Right ventricle myocardium inferior (tissue), 1 donor: ENCODE data around the gene NR5A2. TPM values are rescaled to one million over a fixed set of nuclear protein-coding genes. Genes with fewer than 3 reads are reported as not detected.

ENCODE experiments used
- ATAC-seq: fragments of 200-7000 bp; cut with Tn5 transposase; one replicate; pipeline ENCODE4 v1.9.1; 2020; ENCODE audit warnings: mild to moderate bottlenecking, moderate library complexity
- DNase-seq: peaks from one replicate; pipeline ENCODE4 v3.0.0; 2021; ENCODE audit errors: missing footprints
- intact Hi-C: fragments of 100-400 bp; cut with DNase I; formaldehyde crosslinking; loops from one replicate; pipeline ENCODE4 v1.11.0; 2022
- long read RNA-seq: library from polyadenylated mRNA; unstranded; transcript quantifications from one replicate; pipeline ENCODE4 v2.0.0, GENCODE V29; 2021
- total RNA-seq: library from RNA; stranded (reverse); fragmentation: NEBNext Ultra II Directional; extraction: Animal tissue kit (Norgen Biotek cat#: 25700); gene quantifications from one replicate; pipeline ENCODE4 v1.2.1, GENCODE V29; 2021
- donor health status: DM: no; HTN: yes; CAD: no; lungs with severe emphysema.

Gene NR5A2
- 1.6 TPM for total RNA-seq
- long read RNA-seq = 0 reads

DNA sequence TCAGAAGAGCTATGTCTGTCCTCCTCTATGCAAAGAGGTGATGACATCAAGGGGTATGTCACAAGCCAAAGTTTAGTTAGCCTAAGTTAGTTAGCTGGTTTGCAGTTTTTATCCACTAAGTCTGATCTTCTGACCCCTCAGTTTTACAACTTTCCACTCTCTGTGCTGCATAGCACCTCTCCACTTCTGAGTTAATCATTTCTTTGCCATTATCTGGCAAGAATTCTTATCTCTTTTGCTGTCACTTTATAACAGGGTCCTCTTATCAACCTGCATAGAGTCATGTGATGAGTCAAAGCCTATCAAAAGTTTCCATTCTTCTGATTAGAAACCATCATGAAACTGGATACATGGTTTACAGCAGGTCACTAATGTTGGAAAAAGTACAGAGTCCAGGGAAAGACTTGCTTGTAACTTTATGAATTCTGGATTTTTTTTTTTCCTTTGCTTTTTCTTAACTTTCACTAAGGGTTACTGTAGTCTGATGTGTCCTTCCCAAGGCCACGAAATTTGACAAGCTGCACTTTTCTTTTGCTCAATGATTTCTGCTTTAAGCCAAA lies at the start of gene NR5A2:
TSS of gene NR5A2 (plus strand) at position 447 of the 560 bp plus-strand sequence. CDS start 138 bp downstream, outside the sequence.
- intact Hi-C loops = no loop called here

DNA sequence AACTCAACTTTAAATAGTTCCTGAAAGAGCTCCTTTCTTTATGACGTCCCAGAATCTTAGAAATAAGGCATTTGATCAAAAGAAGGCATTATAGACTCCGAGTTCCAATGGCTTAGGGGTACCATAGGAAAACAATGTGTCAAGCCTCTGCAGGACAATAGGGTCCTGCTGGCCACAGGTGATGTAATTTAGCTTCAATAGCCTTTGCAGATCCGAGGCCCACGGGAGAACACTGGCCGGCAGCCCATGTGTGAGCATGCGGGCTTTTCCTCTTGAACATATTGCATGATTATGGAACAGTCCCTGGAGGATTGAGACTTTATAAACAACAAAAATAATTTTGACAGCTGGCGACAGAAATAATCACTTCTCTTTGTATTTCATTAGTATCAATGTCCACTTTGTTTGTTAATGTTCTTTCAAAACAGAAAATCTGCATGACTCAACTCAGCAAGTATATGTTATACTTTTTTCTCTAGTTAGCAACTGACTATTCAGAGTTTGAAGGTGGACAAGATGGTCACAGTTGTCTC lies 49.0 kb upstream of the NR5A2 start:
- ATAC-seq (no peak), DNase-seq (no peak)
- intact Hi-C loops = no loop called here

More for the DNA sequence above, at the start of gene NR5A2:
- DNase-seq (no peak), ATAC-seq (no peak)

DNA sequence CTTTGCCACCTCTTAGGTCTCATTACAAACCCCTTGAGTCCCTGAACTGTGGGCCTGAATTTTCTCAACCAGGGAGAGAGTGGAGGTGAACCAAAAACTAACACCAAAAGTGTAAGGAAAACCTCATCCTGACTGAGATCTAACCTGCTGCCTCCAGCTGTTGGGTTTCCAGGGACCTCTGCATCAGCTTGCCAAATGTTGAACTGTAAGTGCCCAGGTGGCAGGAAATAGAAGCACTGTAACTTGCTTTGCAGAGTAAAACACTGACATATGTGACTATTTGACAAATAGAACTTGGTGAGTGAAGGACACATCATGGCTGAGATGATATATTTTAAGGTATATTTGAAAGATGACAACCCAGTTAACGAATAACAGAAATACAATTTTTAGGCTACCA lies 48.4 kb upstream of the NR5A2 start:
- intact Hi-C loops = no loop called here
- no peak for DNase-seq
- no peak for ATAC-seq

DNA sequence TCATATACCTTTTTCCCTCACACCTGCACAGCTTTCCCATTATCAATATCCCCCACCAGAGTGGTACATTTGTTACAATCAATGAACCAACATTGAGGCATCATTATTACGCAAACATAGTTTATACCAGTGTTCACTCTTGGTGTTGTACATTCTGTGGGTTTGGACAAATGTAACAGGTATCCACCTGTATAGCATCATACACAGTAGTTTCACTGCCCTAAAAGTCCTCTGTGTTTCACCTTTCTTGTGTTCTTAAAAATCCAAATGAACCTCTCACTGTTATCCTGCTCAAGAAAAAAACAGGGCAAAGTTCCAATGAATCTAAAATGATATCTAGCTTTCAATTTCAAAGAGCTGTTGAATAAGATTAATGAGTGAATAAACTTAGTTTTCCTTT lies 45.9 kb upstream of the NR5A2 start:
- no peak for ATAC-seq
- intact Hi-C loops = no loop called here
- no peak for DNase-seq

DNA sequence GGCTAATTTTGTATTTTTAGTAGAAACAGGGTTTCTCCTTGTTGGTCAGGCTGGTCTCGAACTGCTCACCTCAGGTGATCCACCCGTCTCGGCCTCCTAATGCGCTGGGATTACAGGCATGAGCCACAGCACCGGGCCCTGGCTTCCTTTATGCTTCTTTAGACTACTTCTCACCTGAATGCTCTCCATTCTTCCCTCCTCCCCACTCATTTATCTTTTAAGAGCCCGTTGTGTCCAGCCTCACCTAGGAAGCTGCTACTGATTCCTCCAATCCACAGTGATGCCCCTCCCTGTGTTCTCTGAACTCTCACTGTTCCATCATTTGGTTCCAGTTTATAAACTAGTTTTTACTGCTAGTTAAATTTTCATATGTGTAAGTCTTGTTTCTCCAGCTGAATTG lies 44.9 kb upstream of the NR5A2 start:
- DNase-seq = no peak
- intact Hi-C loops = no loop called here
- no peak for ATAC-seq

DNA sequence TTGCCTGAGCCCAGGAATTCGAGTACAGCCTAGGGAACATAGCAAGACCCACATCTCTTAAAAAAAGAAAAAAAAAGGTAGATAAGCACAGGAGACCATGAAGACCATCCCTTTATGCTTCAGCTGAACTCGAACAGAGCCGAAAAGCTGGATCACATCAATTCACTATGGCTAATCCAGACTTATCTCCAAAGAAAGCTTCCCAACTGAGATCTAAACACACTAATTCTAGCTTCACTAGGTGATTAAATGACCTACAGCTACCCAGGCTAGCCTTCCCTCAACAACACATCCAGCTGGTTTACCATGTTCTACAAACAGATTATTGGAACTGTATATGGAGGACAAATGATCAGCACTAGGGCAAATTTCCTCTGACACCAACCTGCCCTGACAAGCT lies 44.0 kb upstream of the NR5A2 start:
- no peak for DNase-seq
- no peak for ATAC-seq
- intact Hi-C loops = no loop called here

DNA sequence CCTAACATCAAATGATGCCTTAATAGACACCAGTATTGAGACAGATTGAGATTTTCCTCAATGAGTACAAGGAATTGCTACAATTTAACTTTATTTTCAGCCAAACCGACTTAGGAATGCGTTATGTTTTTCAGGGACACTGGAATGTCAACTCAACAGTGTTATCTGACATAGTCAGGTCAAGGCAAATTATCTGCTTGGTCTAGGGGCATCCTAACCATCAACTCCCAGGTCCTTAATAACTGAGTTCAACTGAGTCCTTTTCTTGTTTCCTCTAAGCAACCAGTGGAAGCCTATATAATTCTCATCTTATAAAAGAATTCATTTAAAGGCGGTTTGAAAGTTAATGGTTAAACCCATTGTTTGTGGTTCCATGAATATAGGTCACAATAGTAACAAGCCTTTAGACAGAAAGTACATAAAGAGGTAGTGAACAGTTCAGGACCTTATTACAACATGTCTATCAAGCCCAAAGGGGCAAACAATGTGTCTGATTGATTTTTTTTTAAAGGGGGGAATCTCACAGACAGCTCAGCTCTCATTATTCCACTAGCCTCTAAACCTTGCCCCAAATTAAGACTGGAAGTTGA lies 32.3 kb upstream of the NR5A2 start:
- intact Hi-C loops = no loop called here
- DNase-seq (no peak), ATAC-seq (no peak)

DNA sequence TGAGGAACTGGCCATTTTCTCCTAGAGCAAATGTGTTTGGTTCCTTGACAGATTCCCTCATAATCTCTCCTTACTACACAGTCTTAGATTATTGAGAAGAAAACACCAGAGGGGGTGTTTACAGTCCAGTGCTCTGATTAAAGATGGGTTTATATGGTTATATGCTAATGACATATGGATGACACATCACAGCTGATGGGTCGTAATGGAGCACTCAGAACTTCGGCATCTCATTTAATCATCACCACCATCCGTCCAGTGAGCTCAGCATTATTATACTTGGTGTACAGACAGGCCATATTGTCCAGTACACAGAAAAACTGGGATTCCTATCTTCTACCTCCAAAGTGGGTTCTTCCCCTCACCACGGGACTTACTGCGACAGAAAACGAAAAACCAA lies 22.3 kb upstream of the NR5A2 start:
- DNase-seq = no peak
- no peak for ATAC-seq
- intact Hi-C loops = no loop called here

DNA sequence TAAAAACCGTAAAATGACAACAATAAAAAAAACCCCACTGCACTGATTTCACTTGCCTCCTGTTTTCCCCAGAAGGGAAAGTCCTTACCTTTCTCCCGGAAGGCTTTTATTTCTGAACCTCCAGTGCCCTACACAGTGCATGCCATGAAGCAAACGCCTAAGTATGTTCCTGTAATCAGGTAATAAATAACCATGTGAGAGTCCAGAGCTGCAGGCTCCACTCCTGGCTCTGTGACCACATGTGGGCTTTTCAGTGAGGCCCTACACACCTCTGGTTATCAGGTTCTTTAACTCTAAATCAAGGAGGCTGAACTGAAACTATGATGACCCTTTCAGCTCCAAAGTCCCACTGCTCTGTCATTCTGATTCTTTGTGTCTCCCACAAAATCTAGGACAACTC lies 20.8 kb upstream of the NR5A2 start:
- DNase-seq (no peak), ATAC-seq (no peak)
- intact Hi-C loops = no loop called here

DNA sequence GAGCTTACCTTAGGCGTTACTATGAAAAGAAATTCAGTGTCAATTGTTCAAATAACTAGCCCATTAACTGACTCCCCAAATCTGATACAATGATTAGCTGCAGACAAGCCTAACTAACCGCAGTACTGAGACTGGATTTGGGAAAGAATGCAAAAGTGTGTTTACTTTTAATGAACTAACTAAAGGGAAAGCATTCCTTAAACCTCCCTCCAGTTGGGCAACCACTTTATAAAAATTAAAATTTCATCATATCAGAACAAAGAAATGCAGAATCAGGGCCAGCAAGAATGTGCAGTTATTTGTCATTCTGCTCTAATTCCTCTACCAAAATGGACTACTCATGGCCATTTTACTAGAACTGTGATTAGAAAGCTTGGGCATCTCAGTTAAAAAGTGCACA lies 11.7 kb upstream of the NR5A2 start:
- no peak for ATAC-seq

DNA sequence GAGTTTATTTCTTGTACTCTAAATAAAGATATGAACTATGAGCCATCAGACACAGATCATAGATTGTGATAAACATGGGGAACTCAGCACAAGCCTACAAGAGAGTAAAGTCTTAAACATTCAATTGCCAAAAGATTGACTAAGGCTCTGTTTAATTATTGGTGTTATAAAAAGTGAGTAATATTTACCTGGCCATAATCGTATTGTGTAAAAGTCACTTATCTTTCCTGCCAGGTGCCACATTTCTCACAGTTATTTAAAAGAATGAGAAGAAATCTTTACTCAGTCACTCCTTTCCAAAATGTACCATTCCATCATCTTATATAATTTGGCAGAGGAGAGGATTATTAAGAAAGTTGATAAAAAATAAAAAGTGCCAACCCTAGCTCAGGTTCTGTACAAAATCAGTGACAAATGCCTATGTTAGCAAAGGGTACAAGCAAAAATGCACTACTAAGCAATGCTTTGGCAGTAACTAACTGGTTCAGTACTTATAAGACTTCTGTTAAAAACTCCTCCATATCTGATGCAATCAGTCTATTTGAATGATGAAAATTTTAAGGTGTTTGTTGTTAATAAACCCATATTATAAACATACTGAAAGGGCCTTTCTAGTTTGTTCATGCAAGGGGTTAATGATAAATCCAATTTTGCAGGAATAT lies 5.8 kb upstream of the NR5A2 start:
- no peak for ATAC-seq
- intact Hi-C loops = no loop called here
- no peak for DNase-seq

More for the DNA sequence above, 11.7 kb upstream of the NR5A2 start:
- intact Hi-C loops = no loop called here
- no peak for DNase-seq

DNA sequence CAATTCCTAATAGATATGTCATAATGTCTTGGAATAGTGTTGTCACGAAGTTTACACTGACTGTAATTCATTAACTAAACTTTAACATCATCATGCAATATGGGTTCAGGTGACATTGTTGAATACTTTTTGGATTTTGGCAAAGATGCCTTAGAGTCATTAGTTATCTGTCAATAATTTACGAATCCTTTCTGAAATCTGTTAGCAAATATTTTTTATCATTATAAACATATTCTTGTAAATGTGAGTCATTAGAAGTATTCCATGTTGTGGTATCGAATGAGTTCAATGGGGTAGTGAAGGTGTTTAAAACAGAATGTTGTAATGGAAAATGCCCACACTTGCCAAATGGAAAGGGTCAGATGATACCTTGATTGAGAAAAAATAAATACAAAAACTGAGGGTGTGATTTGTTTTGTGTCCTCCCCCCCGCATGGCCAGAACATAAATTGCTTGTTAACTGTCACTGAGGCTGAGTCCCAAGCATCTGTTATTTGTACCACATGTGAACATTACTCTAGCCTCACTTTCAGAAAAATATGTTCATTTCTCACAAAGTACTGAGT lies 5.2 kb upstream of the NR5A2 start:
- ATAC-seq (no peak), DNase-seq (no peak)
- intact Hi-C loops = no loop called here

DNA sequence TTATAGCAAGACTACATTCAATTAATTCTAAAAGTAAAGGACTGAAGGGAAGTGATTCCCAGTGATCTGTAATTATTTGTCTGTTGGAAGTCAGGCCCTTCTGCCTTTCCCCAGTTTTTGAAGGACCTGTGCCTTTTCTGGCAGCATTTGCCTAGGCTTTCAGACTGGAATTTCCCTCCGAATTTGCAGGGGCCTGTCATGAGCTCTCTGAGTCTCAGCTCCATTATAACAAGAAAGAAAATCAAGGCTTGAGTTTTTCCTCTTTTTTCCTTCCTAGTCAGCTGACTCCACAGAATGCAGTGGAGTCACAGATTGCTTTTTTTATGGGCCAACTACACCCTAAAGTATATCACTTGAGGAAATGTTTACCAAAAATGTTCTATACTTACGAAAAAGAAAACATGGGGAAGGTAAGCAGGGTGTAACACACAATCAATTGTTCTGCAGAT lies 1.1 kb downstream of the NR5A2 start:
- DNase-seq = no peak
- no peak for ATAC-seq
- intact Hi-C loops = no loop called here

DNA sequence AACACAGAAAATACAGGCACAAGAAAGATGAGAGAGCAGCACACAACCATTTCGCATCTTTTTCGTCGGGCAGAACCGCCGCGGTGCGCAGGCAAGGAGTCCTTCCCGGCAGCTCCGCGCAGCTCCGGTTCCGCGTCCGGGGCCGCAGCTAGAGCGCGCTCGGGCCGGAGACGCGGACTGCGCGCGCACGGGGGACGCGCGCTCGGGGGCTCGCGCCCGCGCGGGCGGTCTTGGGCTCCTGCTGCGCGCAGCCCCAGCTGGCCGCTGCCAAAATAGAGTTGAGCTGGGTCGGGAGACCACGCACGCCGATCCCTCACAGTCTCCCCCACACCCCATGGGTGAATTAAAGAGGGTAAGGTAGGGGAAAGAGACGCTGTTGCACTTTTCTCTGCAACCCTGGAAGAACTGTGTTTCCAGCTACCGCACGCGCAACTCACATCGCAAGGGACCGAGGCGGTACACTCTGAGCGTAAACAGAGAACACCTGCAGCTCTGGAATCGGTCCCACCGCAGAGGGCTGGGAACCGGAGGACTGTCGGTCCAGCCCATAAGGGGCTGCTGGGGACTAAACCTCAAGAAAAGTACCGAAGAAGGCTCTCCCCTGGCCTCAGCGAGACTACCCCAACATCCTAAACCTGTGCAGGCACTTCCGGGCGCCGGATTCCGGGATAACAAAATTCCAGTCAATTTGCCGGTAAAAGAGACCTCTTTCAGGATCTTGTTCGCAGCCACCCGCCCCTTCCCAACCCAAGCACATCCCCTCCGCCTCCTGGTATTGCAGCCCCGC lies 1.7 kb downstream of the NR5A2 start:
- peak; percentile 44 for ATAC-seq
- no peak for DNase-seq
- intact Hi-C loops = no loop called here

DNA sequence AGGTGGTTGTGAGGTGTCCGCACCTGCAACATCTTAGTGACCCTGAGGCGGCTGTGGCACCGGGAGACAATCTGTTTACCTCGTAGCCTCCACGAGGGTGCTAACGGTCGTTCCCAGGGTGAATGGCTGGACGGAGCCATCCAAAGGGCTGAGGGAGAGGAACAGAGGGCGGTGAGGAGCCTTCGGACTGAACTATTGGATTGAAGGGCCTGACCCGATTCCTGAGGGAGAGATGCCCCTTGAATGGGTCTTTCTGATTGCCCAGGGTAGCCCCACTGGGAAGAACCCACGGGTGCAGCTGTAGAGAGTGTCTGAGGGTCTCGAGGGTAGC lies 2.3 kb downstream of the NR5A2 start:
- DNase-seq (no peak), ATAC-seq (no peak)
- intact Hi-C loops = loop anchor here (5.0 kb wide), 1 partner anchor 38 kb away; no protein-coding TSS in a partner anchor

DNA sequence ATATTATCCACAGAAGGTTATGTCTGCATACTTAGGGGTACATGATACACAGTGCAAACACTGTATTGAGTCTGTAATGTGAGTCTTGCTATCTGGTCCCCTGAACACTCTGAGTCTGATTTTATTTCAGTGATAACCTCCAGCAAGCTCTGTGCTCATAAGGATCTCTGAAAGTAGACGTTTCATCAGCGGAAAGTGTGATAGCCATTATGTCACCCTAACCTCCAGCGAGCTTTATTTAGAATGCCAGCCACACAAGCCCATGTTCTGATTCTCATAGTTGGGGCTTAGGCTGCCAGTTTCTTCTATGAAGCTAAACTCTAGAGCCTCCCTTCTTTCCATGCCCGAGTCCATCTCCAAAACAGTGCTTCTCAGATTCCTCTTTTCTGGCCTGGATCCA lies 3.3 kb downstream of the NR5A2 start:
- intact Hi-C loops = loop anchor here (5.0 kb wide), 1 partner anchor 37 kb away; no protein-coding TSS in a partner anchor
- ATAC-seq = no peak
- no peak for DNase-seq

DNA sequence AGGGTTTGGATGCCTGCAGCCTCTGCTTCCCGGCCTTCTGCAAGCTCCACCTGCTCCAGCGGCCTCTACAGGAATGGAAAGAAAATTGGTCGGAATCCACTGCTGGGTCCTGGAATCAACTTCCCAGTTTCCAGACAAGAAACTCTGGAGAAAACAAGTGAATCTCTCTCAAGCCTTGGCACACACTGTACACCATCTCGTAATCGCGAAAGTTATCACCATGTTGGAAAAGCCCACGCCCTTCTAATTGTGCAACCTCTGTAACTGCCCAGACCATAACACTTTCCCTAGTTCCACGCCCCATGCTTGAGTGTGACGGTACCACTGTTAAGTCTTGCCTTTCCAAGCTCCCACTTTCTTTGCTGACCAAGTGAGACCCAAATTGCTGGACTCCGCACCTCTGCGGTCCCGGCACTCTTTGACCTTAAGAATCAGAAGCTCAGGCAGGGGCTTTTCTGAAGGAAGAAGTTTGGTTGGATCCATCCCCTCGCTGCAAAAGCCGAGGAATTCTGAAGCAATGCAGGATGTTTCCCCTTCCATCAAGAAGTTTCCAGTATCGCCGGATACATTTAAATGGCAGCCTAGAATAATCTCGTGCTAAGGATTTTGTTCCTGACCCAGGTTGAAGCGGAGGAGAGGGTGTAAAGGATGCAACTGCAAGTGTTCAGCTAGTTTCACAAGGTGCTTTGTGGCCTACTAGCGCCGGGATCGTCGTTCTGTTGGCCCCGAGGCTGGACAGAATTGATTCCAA lies 6.2 kb downstream of the NR5A2 start:
- no peak for DNase-seq
- ATAC-seq = no peak
- intact Hi-C loops = loop anchor here (5.0 kb wide), 1 partner anchor 34 kb away; no protein-coding TSS in a partner anchor

DNA sequence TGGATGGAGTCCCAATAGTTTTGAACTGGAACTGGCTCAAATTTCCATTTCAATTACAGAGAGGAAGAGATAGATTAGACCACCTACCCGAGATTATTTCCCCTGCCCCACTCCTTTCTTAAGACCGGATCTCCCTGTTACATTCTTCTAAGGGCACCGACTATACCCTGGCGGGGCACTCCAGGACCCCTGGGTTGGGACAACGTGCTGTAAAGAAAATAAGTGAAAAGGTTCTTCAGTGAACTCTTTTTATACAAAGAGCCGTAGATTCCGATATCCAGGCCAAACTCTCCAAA lies 6.7 kb downstream of the NR5A2 start:
- intact Hi-C loops = loop anchor here (5.0 kb wide), 1 partner anchor 33 kb away; no protein-coding TSS in a partner anchor
- DNase-seq (no peak), ATAC-seq (no peak)
